Activated CD4-positive, CD25-positive, alpha-beta regulatory T cell treated with anti-CD3 and anti-CD28 coated beads, Interleukin-2, amount 50 U/mL, for 24 hours (primary cell): Measurements from ENCODE around the gene TTC13.

ENCODE experiments used
- ATAC-seq, 2 donors: fragments of 150-1000 bp; cut with Tn5 transposase; one replicate each; pipeline ENCODE4 v1.10.0; 2021; ENCODE audit warnings: mild to moderate bottlenecking in 1 of 2, moderate library complexity in 1 of 2

TTC13 gene

GRCh38 chr1:230948903-230949302 lies 29.8 kb downstream of the TTC13 start:
- ATAC-seq = no peak

GRCh38 chr1:230948301-230948700 lies 30.4 kb downstream of the TTC13 start:
- no peak for ATAC-seq

GRCh38 chr1:230943048-230943593 lies 35.5 kb downstream of the TTC13 start:
- ATAC-seq = no peak

GRCh38 chr1:230940848-230941247 lies 37.8 kb downstream of the TTC13 start:
- ATAC-seq = no peak

GRCh38 chr1:230939806-230940489 lies 38.7 kb downstream of the TTC13 start:
- no peak for ATAC-seq

GRCh38 chr1:230938924-230939368 lies 39.7 kb downstream of the TTC13 start:
- ATAC-seq = no peak

GRCh38 chr1:230937371-230937770 lies 41.3 kb downstream of the TTC13 start:
- no peak for ATAC-seq

- no peak for ATAC-seq
Observed at GRCh38 chr1:230936475-230936874, 42.2 kb downstream of the TTC13 start.

GRCh38 chr1:230935852-230936251 lies 42.8 kb downstream of the TTC13 start:
- no peak for ATAC-seq

- ATAC-seq = no peak
Observed at GRCh38 chr1:230930986-230931385, 47.7 kb downstream of the TTC13 start.

GRCh38 chr1:230926182-230926581 lies 52.5 kb downstream of the TTC13 start:
- no peak for ATAC-seq

- ATAC-seq = no peak
Observed at GRCh38 chr1:230925608-230926007, 53.1 kb downstream of the TTC13 start.

GRCh38 chr1:230923176-230923575 lies 55.5 kb downstream of the TTC13 start:
- ATAC-seq = no peak

- ATAC-seq = no peak
Observed at GRCh38 chr1:230922620-230923019, 56.0 kb downstream of the TTC13 start.

GRCh38 chr1:230919207-230919606 lies 59.5 kb downstream of the TTC13 start:
- no peak for ATAC-seq

- peak in 1 of 2 donors; percentile 58 for ATAC-seq
Observed at GRCh38 chr1:230917284-230918135, 61.2 kb downstream of the TTC13 start.

- ATAC-seq = no peak
Observed at GRCh38 chr1:230916587-230917283, 61.9 kb downstream of the TTC13 start.

- no peak for ATAC-seq
Observed at GRCh38 chr1:230915078-230915477, 63.6 kb downstream of the TTC13 start.

GRCh38 chr1:230913496-230913895 lies 65.2 kb downstream of the TTC13 start:
- no peak for ATAC-seq

- ATAC-seq = no peak
Observed at GRCh38 chr1:230910755-230911117, 67.9 kb downstream of the TTC13 start.

- no peak for ATAC-seq
Observed at GRCh38 chr1:230909974-230910754, 68.5 kb downstream of the TTC13 start.

GRCh38 chr1:230907472-230908205 lies 71.0 kb downstream of the TTC13 start:
- no peak for ATAC-seq
